ENCODE measurements around the gene GXYLT2.

DNA sequence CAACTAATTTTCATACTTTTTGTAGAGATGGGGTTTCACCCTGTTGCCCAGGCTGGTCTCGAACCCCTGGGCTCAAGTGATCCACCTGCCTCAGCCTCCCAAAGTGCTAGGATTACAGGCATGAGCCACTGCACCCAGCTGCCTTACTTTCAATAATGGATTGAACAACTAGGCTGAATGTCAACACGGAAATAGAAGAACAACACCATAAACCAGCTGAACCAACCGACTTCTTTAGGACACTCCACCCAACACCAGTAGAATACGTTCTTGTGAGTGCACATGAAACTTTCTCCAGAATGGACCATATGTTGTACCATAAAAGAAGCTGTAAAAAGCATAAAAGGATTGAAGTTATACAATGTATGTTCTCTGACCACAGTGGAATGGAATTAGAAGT lies 42.9 kb downstream of the GXYLT2 start:
- TF ChIP-seq, protein P1, sequence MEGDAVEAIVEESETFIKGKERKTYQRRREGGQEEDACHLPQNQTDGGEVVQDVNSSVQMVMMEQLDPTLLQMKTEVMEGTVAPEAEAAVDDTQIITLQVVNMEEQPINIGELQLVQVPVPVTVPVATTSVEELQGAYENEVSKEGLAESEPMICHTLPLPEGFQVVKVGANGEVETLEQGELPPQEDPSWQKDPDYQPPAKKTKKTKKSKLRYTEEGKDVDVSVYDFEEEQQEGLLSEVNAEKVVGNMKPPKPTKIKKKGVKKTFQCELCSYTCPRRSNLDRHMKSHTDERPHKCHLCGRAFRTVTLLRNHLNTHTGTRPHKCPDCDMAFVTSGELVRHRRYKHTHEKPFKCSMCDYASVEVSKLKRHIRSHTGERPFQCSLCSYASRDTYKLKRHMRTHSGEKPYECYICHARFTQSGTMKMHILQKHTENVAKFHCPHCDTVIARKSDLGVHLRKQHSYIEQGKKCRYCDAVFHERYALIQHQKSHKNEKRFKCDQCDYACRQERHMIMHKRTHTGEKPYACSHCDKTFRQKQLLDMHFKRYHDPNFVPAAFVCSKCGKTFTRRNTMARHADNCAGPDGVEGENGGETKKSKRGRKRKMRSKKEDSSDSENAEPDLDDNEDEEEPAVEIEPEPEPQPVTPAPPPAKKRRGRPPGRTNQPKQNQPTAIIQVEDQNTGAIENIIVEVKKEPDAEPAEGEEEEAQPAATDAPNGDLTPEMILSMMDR (IDR thresholded peaks at IDR 0.05): no peak
- TF ChIP-seq POLR2A (IDR thresholded peaks at IDR 0.05): no peak
